Neuronal stem cell (in vitro differentiated cells): ENCODE data around the gene ADD1.
"Not testable (repeated sequence)": the region's sequence is repeated elsewhere in the genome, so short reads cannot be mapped to it uniquely, and the experiment has no call there.

Experiments used
- DNase-seq: peaks from one replicate; pipeline ENCODE4 v3.0.0-alpha.2; 2013; ENCODE audit warnings: low spot score
- H2AFZ ChIP-seq: one replicate; pipeline ENCODE4 v1.6.1; 2013; ENCODE audit warnings: mild to moderate bottlenecking, low read length, inconsistent platforms
- H2AK5ac ChIP-seq: 2 replicates; pipeline ENCODE4 v1.6.1; 2013; ENCODE audit warnings: low read depth, mild to moderate bottlenecking, inconsistent platforms, low read length, moderate library complexity, mixed read lengths
- H2BK120ac ChIP-seq: 2 replicates; pipeline ENCODE4 v1.6.1; 2013; ENCODE audit warnings: low read depth, mild to moderate bottlenecking, inconsistent platforms, low read length, moderate library complexity, mixed read lengths
- H2BK12ac ChIP-seq: one replicate; pipeline ENCODE4 v1.6.1; 2013; ENCODE audit warnings: low read length, inconsistent platforms
- H2BK15ac ChIP-seq: 2 replicates; pipeline ENCODE4 v1.6.1; 2013; ENCODE audit warnings: mild to moderate bottlenecking, low read length, inconsistent platforms, mixed read lengths
- H2BK5ac ChIP-seq: one replicate; pipeline ENCODE4 v1.6.1; 2013; ENCODE audit warnings: inconsistent platforms, mild to moderate bottlenecking, low read length, moderate library complexity
- H3K14ac ChIP-seq: one replicate; pipeline ENCODE4 v1.6.1; 2013; ENCODE audit warnings: low read length, inconsistent platforms
- H3K18ac ChIP-seq: 2 replicates; pipeline ENCODE4 v1.6.1; 2013; ENCODE audit warnings: low read length, inconsistent platforms
- H3K23ac ChIP-seq: 2 replicates; pipeline ENCODE4 v1.6.1; 2013; ENCODE audit warnings: low read depth, mild to moderate bottlenecking, mixed read lengths, low read length, inconsistent platforms; ENCODE audit not compliant: poor library complexity
- H3K27ac ChIP-seq: replicated peaks from 3 replicates; pipeline ENCODE4 v1.5.1; 2013; ENCODE audit warnings: low read length, inconsistent platforms
- H3K27me3 ChIP-seq, 3 experiments: 2 replicates each; pipeline ENCODE4 v1.6.1; 2013; ENCODE audit warnings: low read length in 3 of 3, mild to moderate bottlenecking in 2 of 3, inconsistent platforms in 1 of 3, low read depth in 1 of 3, mixed read lengths in 1 of 3, moderate library complexity in 1 of 3; ENCODE audit not compliant: control insufficient read depth in 3 of 3, insufficient read depth in 3 of 3
- H3K36me3 ChIP-seq, 2 donors: replicated peaks in 1 of 2; 2 replicates each; pipeline ENCODE4 v1.6.1; 2013; ENCODE audit warnings: low read length in 2 of 2; ENCODE audit not compliant: control insufficient read depth in 2 of 2, insufficient read depth in 2 of 2
- H3K4ac ChIP-seq: 2 replicates; pipeline ENCODE4 v1.6.1; 2013; ENCODE audit warnings: inconsistent platforms, mild to moderate bottlenecking, low read length, moderate library complexity
- H3K4me1 ChIP-seq, 2 donors: 1 replicate in 1 of 2; 2 replicates in 1 of 2; pipeline ENCODE4 v1.6.1; 2013; ENCODE audit warnings: low read length in 2 of 2, low read depth in 1 of 2; ENCODE audit not compliant: control insufficient read depth in 2 of 2, insufficient read depth in 1 of 2
- H3K4me2 ChIP-seq: one replicate; pipeline ENCODE4 v1.6.1; 2013; ENCODE audit warnings: mild to moderate bottlenecking, low read length, inconsistent platforms; ENCODE audit not compliant: insufficient read depth, poor library complexity, severe bottlenecking
- H3K4me3 ChIP-seq, 2 donors: 2 replicates each; pipeline ENCODE4 v1.5.1; 2013; ENCODE audit warnings: low read length in 2 of 2, mild to moderate bottlenecking in 2 of 2, inconsistent platforms in 1 of 2, moderate library complexity in 1 of 2
- H3K79me1 ChIP-seq: one replicate; pipeline ENCODE4 v1.6.1; 2013; ENCODE audit warnings: low read depth, mild to moderate bottlenecking, inconsistent platforms, low read length, moderate library complexity
- H3K9ac ChIP-seq: one replicate; pipeline ENCODE4 v1.6.1; 2013; ENCODE audit warnings: mild to moderate bottlenecking, low read depth, low read length, inconsistent platforms; ENCODE audit not compliant: poor library complexity
- H3K9me3 ChIP-seq, 2 donors: replicated peaks in 1 of 2; 2 replicates each; pipeline versions ENCODE3 to v1.6.1; 2013; ENCODE audit warnings: low read length in 2 of 2, mild to moderate bottlenecking in 2 of 2, inconsistent platforms in 1 of 2, low read depth in 1 of 2, mixed read lengths in 1 of 2, moderate library complexity in 1 of 2; ENCODE audit not compliant: control insufficient read depth in 2 of 2, insufficient read depth in 1 of 2
- H4K8ac ChIP-seq: one replicate; pipeline ENCODE4 v1.6.1; 2013; ENCODE audit warnings: low read depth, mild to moderate bottlenecking, inconsistent platforms, low read length, moderate library complexity
- H4K91ac ChIP-seq: one replicate; pipeline ENCODE4 v1.6.1; 2013; ENCODE audit warnings: low read length, low read depth, mild to moderate bottlenecking, inconsistent platforms; ENCODE audit not compliant: poor library complexity
- WGBS, 2 donors: extraction: QIAGEN DNeasy Blood & Tissue Kit; methylation state at CpG; one replicate each; pipeline ENCODE4 v1.1.7; 2013; ENCODE audit warnings: missing lambda C conversion rate in 2 of 2, mixed read lengths in 1 of 2; ENCODE audit not compliant: insufficient read length in 2 of 2, insufficient replicate concordance in 1 of 2; ENCODE audit errors: extremely low coverage in 2 of 2; 5-methylcytosine and 5-hydroxymethylcytosine counted together

The ADD1 gene

DNA sequence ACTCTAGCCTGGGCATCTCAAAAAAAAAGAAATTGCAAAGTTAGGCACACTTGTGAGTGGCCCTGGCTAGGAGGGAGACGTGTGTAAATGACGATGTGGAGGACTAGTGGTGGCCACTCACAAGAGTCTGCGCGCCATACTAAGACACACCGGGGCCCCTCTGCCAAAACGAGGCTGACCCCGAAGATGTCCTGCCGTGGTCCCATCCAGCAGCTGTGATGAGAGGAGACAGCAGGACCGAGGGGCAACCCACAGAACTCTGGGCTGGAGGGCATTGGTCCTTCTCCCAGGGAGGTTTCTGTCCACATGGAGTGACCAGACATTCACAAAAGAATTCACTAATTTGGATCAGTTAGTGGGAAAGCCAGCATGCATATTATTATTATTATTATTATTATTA is 72.1 kb downstream of the ADD1 start:
- Histone ChIP-seq H3K23ac (no peak overlapping the region), H2BK15ac (no peak overlapping the region), H3K18ac (no peak overlapping the region), H3K9me3 (peaks cover 2 to 12% of the 10 kb centered on the region in 2 donors), H2AFZ (no peak overlapping the region), H4K8ac (no peak overlapping the region), H3K36me3 (peaks cover 28 to 69% of the 10 kb centered on the region in 2 donors), H3K27me3 (no peaks in the 10 kb centered on the region), H2BK120ac (no peak overlapping the region), H3K4me2 (no peak overlapping the region), H2AK5ac (no peak overlapping the region), H3K4me1 (no peaks in the 10 kb centered on the region), H3K14ac (no peak overlapping the region), H2BK12ac (no peak overlapping the region), H3K4ac (no peak overlapping the region), H3K27ac (no peak overlapping the region), H4K91ac (no peak overlapping the region), H2BK5ac (no peak overlapping the region), H3K79me1 (no peaks in the 10 kb centered on the region), H3K9ac (no peak overlapping the region), H3K4me3 (no peak overlapping the region)
- no peak for DNase-seq
- WGBS, 2 donors = no CpG with 5 or more reads among the region's 9 CpGs

DNA sequence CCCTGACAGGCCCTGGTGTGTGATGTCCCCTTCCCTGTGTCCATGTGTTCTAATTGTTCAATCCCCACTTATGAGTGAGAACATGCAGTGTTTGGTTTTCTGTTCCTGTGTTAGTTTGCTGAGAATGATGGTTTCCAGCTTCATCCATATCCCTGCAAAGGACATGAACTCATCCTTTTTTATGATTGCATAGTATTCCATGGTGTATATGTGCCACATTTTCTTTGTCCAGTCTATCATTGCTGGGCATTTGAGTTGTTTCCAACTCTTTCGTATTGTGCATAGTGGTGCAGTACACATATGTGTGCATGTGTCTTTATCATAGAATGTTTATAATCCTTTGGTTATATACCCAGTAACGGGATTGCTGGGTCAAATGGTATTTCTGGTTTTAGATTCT is 73.1 kb downstream of the ADD1 start:
- H3K4ac ChIP-seq, H2BK12ac ChIP-seq, H3K27me3 ChIP-seq, H2BK5ac ChIP-seq, H2BK15ac ChIP-seq, H3K79me1 ChIP-seq, H3K27ac ChIP-seq, H3K9ac ChIP-seq, H2BK120ac ChIP-seq, H3K4me2 ChIP-seq, H3K4me3 ChIP-seq, H4K91ac ChIP-seq, H2AK5ac ChIP-seq, H3K14ac ChIP-seq, H3K18ac ChIP-seq, H3K4me1 ChIP-seq, H3K23ac ChIP-seq, H2AFZ ChIP-seq, H4K8ac ChIP-seq, DNase-seq: not testable (repeated sequence)
- Histone ChIP-seq H3K9me3 (peaks cover 2 to 12% of the 10 kb centered on the region in 2 donors), H3K36me3 (peaks cover 23 to 64% of the 10 kb centered on the region in 2 donors)
- WGBS, 2 donors = no CpG with 5 or more reads among the region's 2 CpGs

DNA sequence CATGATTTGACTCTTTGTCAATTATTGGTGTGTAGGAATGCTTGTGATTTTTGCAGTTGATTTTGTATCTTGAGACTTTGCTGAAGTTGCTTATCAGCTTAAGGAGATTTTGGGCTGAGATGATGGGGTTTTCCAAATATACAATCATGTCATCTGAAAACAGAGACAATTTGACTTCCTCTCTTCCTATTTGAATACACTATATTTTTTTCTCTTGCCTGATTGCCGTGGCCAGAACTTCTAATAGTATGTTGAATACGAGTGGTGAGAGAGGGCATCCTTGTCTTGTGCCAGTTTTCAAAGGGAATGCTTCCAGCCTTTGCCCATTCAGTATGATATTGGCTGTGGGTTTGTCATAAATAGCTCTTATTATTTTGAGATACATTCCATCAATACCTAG is 74.7 kb downstream of the ADD1 start:
- not testable (repeated sequence) for H3K4me3 ChIP-seq, H4K91ac ChIP-seq, H2AK5ac ChIP-seq, H3K23ac ChIP-seq, H3K14ac ChIP-seq, H3K27me3 ChIP-seq, H2BK15ac ChIP-seq, H3K27ac ChIP-seq, H3K18ac ChIP-seq, H2BK5ac ChIP-seq, H3K9ac ChIP-seq, H3K79me1 ChIP-seq, H2BK12ac ChIP-seq, H3K4me1 ChIP-seq, H2BK120ac ChIP-seq, DNase-seq, H3K4me2 ChIP-seq, H4K8ac ChIP-seq, H3K4ac ChIP-seq, H2AFZ ChIP-seq
- H3K36me3 ChIP-seq = peaks cover 18 to 57% of the 10 kb centered on the region in 2 donors
- peaks cover 2 to 12% of the 10 kb centered on the region in 2 donors for H3K9me3 ChIP-seq
- no CpG with 5 or more reads among the region's 2 CpGs for WGBS, 2 donors

DNA sequence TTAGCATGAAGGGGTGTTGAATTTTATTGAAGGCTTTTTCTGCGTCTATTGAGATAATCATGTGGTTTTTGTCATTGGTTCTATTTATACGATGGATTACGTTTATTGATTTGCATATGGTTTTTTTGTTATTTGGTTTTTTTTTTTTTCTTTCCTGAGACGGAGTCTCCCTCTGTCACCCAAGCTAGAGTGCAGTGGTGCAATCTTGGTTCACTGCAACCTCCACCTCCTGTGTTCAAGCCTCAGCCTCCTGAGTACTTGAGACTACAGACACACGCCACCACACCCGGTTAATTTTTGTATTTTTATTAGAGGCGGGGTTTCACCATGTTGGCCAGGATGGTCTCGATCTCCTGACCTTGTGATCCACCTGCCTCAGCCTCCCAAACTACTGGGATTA is 75.1 kb downstream of the ADD1 start:
- peaks cover 2 to 12% of the 10 kb centered on the region in 2 donors for H3K9me3 ChIP-seq
- not testable (repeated sequence) for H3K4me3 ChIP-seq, H2AK5ac ChIP-seq, H2AFZ ChIP-seq, DNase-seq, H3K4me2 ChIP-seq, H2BK12ac ChIP-seq, H2BK120ac ChIP-seq, H4K8ac ChIP-seq, H3K79me1 ChIP-seq, H4K91ac ChIP-seq, H3K23ac ChIP-seq, H2BK15ac ChIP-seq, H3K9ac ChIP-seq, H3K4ac ChIP-seq, H3K27ac ChIP-seq, H3K14ac ChIP-seq, H3K18ac ChIP-seq, H2BK5ac ChIP-seq, H3K27me3 ChIP-seq, H3K4me1 ChIP-seq
- no CpG with 5 or more reads among the region's 8 CpGs for WGBS, 2 donors
- H3K36me3 ChIP-seq = peaks cover 18 to 57% of the 10 kb centered on the region in 2 donors
